HG03025 (cell line): Measurements from ENCODE around the gene POM121L2.

Experiments
- ATAC-seq: cut with Tn5 transposase; IDR thresholded peaks from one replicate; pipeline ENCODE4 v1.9.1; 2021; ENCODE audit warnings: mild to moderate bottlenecking, moderate library complexity; ENCODE audit not compliant: unreplicated experiment, low FRiP score

Gene POM121L2

GRCh38 chr6:27263886-27264285 lies 48.2 kb downstream of the POM121L2 start:
- ATAC-seq = no peak

- ATAC-seq = no peak
These were observed 51.2 kb downstream of the POM121L2 start for GRCh38 chr6:27260836-27261375.

- ATAC-seq = no peak
These were observed 51.7 kb downstream of the POM121L2 start for GRCh38 chr6:27260369-27260768.
